AG04449 (cell line): ENCODE data around the gene DOK7.

Experiments
- CTCF ChIA-PET: fragments of 350-600 bp; formaldehyde crosslinking; extraction: SDS; loops from one replicate; lab custom pipeline; 2021; ENCODE audit warnings: antibody characterized with exemption; lab: Yijun Ruan, JAX
- POLR2A ChIA-PET: fragments of 400-600, 350-600 bp; formaldehyde crosslinking; extraction: SDS; loops from one replicate; lab custom pipeline; 2020; ENCODE audit warnings: antibody characterized with exemption, inconsistent platforms; lab: Yijun Ruan, JAX
- DNase-seq: peaks from one replicate; pipeline ENCODE4 v3.0.0-alpha.2; 2010; ENCODE audit warnings: low read depth, low spot score
- H3K4me3 ChIP-seq: 2 replicates; pipeline ENCODE4 v1.5.1; 2011; ENCODE audit warnings: low read depth, mild to moderate bottlenecking, control low read depth, low read length
- TF ChIP-seq, protein P1 (sequence below): IDR thresholded peaks from one replicate; pipeline ENCODE4 v1.5.1; 2011; ENCODE audit warnings: mild to moderate bottlenecking, moderate library complexity, low read length, control low read depth, inconsistent platforms; ENCODE audit not compliant: insufficient read depth; ENCODE audit errors: missing control alignments

The DOK7 gene

DNA sequence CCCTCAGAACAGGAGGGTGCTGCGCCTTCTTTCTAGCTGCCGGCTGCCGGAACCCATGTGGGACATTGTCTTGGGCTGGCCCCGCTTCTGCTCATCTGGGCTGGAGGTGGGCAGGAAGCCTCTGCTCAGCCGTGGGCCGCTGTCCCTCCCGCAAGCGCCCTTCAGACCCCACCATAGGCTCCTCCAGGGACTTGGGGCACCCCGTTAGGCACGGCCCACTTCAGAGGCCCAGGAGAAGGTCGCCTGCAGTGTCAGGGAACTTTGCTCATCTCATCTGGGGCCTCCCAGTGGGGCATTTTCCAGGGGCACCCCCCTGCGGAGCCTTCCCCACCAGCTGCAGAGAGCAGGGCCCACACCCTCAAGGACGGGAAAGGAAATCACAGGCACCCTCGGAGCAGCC lies 32.9 kb downstream of the DOK7 start:
- H3K4me3 ChIP-seq, result no peak overlapping the region
- DNase-seq, result no peak
- ChIA-PET CTCF (interaction anchor here (1.2 kb wide), 1 partner anchor 15 kb away, joined by 11 read pairs; no protein-coding TSS in a partner anchor), POLR2A (no interaction called here)
- TF ChIP-seq, protein P1, sequence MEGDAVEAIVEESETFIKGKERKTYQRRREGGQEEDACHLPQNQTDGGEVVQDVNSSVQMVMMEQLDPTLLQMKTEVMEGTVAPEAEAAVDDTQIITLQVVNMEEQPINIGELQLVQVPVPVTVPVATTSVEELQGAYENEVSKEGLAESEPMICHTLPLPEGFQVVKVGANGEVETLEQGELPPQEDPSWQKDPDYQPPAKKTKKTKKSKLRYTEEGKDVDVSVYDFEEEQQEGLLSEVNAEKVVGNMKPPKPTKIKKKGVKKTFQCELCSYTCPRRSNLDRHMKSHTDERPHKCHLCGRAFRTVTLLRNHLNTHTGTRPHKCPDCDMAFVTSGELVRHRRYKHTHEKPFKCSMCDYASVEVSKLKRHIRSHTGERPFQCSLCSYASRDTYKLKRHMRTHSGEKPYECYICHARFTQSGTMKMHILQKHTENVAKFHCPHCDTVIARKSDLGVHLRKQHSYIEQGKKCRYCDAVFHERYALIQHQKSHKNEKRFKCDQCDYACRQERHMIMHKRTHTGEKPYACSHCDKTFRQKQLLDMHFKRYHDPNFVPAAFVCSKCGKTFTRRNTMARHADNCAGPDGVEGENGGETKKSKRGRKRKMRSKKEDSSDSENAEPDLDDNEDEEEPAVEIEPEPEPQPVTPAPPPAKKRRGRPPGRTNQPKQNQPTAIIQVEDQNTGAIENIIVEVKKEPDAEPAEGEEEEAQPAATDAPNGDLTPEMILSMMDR, result no peak

DNA sequence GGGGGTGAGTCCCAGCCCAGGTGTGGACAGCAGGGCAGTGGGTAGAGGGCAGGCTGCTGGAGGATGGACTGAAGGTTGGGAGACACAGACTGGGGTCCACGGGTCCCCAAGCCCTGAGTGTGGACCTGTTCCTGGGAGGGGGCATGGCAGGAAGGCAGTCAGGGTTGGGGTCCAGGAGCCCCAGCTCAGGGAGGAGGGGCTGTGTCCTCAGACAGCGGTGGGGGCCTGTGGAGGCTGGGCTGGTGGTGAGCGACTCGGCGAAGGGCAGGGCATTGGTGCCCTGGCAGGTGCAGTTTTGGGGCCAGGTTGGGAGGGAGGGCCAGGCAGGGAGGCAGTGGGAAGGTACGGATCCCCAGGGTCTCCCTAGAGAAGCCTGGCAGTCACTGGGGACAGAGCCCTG lies 34.0 kb downstream of the DOK7 start:
- no peak overlapping the region for H3K4me3 ChIP-seq
- no peak for DNase-seq
- TF ChIP-seq, protein P1, result no peak
- ChIA-PET POLR2A (no interaction called here), CTCF (no interaction called here)

DNA sequence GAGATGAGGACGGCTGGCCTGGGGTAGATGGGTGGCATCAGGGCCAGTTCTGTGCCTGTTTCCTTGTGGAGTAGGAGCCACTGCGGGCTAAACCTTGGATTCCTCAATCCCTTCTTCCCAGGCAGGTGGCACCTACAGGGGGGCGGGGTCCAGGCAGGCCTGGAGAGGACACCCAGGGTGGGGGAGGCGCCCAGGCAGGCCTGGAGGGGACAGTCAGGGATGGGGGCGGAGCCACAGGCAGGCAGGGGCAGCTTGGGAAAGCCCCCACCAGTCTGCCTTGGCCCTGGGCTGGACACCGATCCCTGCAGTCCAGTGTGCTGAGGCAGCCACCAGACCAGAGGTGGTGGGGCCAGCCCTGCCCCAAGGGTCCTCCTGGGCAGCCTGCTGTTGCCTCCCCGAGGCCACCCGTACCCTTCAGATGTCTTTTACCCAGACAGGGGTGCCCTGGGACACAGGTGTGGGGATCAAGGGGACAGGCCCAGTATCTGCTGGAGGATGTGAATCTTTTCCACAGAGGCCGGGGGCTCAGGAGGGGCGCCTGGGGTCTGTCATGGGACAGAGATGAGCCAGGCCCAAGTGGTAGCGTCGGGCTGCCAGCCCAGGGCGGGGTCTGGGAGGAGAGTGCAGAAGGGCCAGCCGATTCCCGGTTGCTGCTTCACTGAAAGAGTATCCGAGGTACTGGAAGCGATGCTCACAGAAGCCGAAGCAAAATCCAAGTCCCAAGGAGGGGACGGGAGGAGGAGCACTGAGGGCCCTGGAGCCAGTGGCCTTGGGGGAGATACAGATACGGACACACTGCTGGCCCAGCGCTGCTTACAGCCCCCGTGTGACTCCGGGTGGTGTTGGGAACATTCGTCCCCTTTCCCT lies 34.6 kb downstream of the DOK7 start:
- DNase-seq, result no peak
- TF ChIP-seq, protein P1, result no peak
- ChIA-PET POLR2A (no interaction called here), CTCF (no interaction called here)
- no peak overlapping the region for H3K4me3 ChIP-seq

DNA sequence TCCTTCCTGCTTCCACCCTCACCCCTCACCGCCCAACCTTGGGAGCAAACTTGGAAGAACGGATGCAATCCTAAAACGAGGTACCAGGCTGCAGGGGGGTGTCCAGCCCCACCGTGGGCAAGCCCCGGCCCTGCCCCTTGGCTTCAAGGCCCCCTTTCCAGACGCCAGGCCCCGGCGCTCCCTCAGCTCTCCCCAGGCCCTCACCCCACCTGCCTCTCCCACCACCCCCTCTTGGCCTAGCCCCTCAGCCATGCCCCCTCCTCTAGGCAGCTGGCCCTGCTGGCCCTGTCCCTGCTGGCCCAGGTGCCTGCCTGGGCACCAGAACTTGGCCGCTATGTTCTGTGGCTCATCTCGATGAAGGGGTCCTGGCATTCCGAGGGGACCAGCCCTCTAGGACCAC lies 35.3 kb downstream of the DOK7 start:
- POLR2A ChIA-PET, result no interaction called here
- CTCF ChIA-PET, result no interaction called here
- DNase-seq, result no peak
- no peak overlapping the region for H3K4me3 ChIP-seq
- TF ChIP-seq, protein P1, result no peak

DNA sequence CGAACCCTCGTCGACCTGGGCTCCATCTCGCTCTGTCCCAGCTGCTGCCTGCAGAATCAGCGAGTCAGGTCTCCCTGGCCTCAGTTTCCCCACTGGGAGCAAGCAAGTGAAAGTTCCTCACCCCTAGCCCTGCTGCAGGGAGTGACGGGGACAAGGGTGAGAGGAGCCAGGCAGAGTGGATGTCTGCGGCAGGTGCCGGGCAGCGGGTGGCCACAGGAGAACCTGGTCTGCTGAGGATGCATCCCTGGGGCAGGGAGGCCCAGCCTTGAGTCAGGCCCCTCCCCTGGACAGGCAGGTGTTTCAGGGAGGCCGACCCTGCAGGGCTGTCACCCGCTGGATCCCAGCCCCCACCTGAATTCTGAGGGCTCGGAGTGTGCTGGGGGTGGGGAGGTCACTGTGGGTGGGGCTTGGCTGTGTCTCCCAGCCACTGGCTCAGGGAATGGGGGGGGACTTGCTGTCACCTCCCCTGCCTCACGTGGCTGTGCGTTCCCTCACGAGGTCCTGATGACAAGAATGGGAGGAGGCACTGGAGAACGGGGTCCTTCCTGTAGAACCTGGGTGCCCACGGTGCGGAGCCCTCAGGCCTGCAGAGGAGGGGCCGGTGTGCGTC lies 35.9 kb downstream of the DOK7 start:
- ChIA-PET POLR2A (no interaction called here), CTCF (no interaction called here)
- TF ChIP-seq, protein P1, result no peak
- H3K4me3 ChIP-seq, result no peak overlapping the region
- DNase-seq, result no peak

DNA sequence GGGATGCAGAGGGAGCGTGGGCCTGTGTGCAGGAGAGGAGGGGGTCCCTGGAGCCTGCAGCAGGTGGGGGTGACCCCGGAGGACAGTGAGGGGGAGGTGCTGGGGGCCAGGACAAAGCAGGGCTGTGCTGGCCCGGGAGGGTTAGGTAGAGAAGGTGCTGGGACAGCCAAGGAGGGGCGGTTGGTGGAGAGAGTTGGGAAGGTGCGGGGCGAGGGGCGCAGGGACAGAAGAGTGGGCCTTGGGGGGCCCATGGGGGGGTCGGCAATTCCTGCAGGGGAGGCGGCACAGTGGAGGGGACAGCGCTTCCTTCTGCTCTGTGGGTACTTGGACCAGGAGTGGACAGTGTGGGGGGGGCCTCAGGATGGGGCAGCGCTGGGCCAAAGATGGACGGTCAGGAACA lies 36.6 kb downstream of the DOK7 start:
- ChIA-PET POLR2A (no interaction called here), CTCF (no interaction called here)
- DNase-seq, result no peak
- TF ChIP-seq, protein P1, result no peak
- no peak overlapping the region for H3K4me3 ChIP-seq
